Measurements from ENCODE around the gene FADD. TPM values are rescaled to one million over a fixed set of nuclear protein-coding genes. Genes with fewer than 3 reads are reported as not detected.

Gene FADD
- total RNA-seq, 1 donor from 2014 or later, result 21.3 TPM

DNA sequence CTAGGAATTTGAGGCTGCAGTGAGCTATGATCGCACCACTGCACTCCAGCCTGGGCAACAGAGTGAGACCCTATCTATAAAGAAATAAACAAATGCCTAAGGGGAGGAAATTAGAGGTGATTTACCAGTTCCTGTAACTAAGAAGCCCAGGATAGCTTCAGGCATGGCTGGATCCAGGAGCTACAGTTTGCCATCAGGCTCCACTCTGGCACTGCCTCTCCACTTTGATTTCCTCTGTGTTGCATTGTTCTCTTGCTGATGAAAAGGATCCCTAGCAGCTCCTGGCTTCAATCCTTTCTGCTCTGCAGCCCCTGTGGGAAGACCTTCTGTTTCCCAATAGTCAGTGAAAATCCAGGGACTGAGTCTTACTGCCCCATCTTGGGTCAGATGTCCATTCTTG is 20.1 kb upstream of the FADD start:
- Histone ChIP-seq H3K27ac (no peak overlapping the region), H3K27me3 (no peaks in the 10 kb centered on the region), H3K4me3 (no peak overlapping the region), H3K4me1 (no peaks in the 10 kb centered on the region), H3K9me3 (no peaks in the 10 kb centered on the region), H3K36me3 (no peaks in the 10 kb centered on the region)
- no peak for TF ChIP-seq CTCF (IDR thresholded peaks at IDR 0.05)
- intact Hi-C loops (cut with DNase I), result no loop called here
- no peak for ATAC-seq
- DNase-seq, result no peak

DNA sequence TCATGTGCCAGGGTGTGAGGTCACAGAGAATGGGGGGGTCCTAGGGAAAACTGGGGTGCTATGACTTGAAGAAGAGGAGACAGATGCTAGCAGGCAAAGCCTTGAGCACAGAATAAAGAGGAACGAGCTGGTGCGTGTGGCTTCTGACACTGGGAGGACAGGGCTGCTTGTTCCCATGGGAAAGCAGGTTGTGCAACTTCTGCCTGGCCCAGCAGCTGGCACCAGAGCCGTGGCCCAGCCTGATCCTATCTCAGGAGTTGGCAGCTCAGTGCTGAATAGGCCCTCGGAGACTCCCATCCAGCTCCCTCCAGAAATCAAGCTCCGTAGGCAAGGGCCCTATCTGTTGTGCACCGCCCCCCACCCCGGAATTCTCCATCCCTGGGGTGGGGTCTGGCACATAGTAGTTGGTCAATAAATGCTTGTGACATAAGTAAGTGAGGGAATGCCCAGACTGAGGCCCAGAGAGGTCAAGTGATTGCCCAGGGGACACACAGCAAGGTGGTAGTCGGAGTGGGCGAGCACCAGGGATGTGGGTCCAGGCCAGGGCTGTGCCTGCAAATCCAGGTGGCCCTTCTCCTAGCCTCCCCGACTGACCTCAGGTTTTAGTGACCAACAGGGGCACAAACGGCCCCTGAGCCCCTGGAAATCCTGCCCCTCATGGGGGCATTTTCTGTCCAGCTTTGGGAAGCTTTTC is 19.5 kb upstream of the FADD start:
- Histone ChIP-seq H3K4me1 (no peaks in the 10 kb centered on the region), H3K27ac (no peak overlapping the region), H3K27me3 (no peaks in the 10 kb centered on the region), H3K4me3 (no peak overlapping the region), H3K9me3 (no peaks in the 10 kb centered on the region), H3K36me3 (no peaks in the 10 kb centered on the region)
- intact Hi-C loops (cut with DNase I), result no loop called here
- TF ChIP-seq CTCF (IDR thresholded peaks at IDR 0.05), result no peak
- DNase-seq (no peak), ATAC-seq (no peak)

DNA sequence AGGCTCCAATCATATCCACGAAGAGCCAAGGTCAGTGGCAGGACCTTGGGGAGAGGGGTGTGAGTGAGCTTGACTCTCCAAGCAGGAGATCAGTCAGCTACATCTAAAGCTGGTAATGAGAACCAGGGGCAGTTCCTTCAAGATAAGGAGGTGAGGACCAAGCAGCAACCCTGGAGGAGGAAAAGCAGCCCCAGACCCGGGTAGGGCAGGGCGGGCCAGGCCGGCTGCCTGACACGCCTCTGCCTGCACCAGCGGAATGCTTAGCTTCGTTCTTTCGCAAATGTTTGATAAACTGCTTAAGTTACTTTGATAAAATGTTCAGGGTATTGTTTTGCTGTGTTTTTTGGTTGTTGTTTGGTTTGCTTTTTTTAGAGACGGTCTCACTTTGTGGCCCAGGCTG is 18.7 kb upstream of the FADD start:
- H3K9me3 ChIP-seq, result no peaks in the 10 kb centered on the region
- no peak overlapping the region for H3K4me3 ChIP-seq
- no peak for TF ChIP-seq CTCF (IDR thresholded peaks at IDR 0.05)
- DNase-seq, result no peak
- H3K36me3 ChIP-seq, result no peaks in the 10 kb centered on the region
- no peaks in the 10 kb centered on the region for H3K27me3 ChIP-seq
- H3K27ac ChIP-seq, result no peak overlapping the region
- intact Hi-C loops (cut with DNase I), result no loop called here
- ATAC-seq, result no peak
- no peaks in the 10 kb centered on the region for H3K4me1 ChIP-seq

DNA sequence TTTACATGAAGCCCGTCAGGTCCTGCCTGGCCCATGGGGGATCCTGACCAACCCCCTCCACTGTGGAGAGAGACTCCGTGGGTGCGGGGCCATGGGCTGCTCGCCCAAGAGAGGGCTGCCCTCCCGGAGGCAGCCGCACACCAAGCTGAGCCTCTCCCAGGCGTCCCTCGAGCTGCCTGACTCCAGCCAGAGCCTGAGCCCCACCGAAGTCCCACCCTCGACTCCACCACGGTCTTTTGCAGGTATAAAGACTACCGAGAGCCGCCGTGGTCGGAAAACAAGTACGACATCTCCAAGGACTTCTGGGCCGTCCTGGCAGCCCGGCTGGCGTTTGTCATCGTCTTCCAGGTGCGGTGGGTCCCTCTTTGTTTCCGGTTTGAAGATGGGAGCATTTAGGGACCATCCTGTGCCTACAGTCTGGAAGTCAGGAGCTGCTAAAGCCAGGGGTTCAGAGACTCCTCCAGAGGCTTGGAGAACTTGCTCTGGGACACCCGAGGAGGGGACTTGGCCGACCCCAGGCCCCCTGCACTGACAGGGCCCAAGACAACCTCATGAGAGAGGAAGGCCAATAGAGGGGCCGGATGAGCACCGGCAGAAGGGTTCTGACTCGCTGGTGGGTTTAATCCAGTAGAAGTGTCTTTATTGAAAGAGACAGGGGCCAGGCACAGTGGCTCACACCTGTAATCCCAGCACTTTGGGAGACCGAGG is 17.6 kb upstream of the FADD start:
- Histone ChIP-seq H3K36me3 (no peaks in the 10 kb centered on the region), H3K4me3 (no peak overlapping the region), H3K27ac (no peak overlapping the region), H3K4me1 (no peaks in the 10 kb centered on the region), H3K27me3 (no peaks in the 10 kb centered on the region), H3K9me3 (no peaks in the 10 kb centered on the region)
- no peak for ATAC-seq
- DNase-seq, result no peak
- intact Hi-C loops (cut with DNase I), result no loop called here
- no peak for TF ChIP-seq CTCF (IDR thresholded peaks at IDR 0.05)

DNA sequence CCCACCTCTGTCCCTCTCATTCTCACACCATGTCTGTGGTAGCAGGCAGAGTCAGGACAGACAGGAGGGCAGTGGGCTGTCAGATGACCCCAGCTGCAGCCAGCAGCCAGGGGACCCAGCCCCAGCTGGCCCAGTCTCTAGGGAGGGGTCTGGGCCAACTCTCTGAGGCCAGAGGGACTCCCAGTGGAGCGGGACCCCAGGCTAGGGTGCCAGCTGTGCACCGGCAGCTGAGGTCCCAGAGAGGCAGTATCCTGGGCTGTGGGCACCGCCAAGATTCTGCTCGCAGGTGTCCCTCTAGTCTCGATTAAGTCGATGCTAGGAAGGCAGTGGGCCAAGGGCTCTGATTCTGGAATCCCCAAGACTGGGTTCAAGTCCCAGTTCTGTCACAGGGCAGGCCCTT is 16.7 kb upstream of the FADD start:
- Histone ChIP-seq H3K36me3 (no peaks in the 10 kb centered on the region), H3K4me1 (no peaks in the 10 kb centered on the region), H3K27ac (no peak overlapping the region), H3K4me3 (no peak overlapping the region), H3K9me3 (no peaks in the 10 kb centered on the region), H3K27me3 (no peaks in the 10 kb centered on the region)
- no peak for TF ChIP-seq CTCF (IDR thresholded peaks at IDR 0.05)
- DNase-seq (no peak), ATAC-seq (no peak)
- intact Hi-C loops (cut with DNase I), result no loop called here

Measured in upper lobe of right lung (tissue), 1 donor.